ENCODE measurements around the gene ASTL.

The ASTL gene

GRCh38 chr2:96111257-96111640 lies 27.1 kb downstream of the ASTL start:
- no peak for DNase-seq

GRCh38 chr2:96110621-96111256 lies 27.6 kb downstream of the ASTL start:
- DNase-seq: no peak

- DNase-seq: no peak
These were observed 28.3 kb downstream of the ASTL start for GRCh38 chr2:96109931-96110511.

GRCh38 chr2:96109361-96109680 lies 29.0 kb downstream of the ASTL start:
- no peak for DNase-seq

GRCh38 chr2:96108541-96109360 lies 29.6 kb downstream of the ASTL start:
- DNase-seq: no peak

GRCh38 chr2:96108151-96108540 lies 30.2 kb downstream of the ASTL start:
- no peak for DNase-seq

GRCh38 chr2:96107708-96108065 lies 30.6 kb downstream of the ASTL start:
- no peak for DNase-seq

GRCh38 chr2:96106991-96107707 lies 31.2 kb downstream of the ASTL start:
- DNase-seq: no peak

GRCh38 chr2:96105994-96106715 lies 32.1 kb downstream of the ASTL start:
- no peak for DNase-seq

- DNase-seq: no peak
These were observed 33.0 kb downstream of the ASTL start for GRCh38 chr2:96105152-96105915.

- no peak for DNase-seq
These were observed 33.8 kb downstream of the ASTL start for GRCh38 chr2:96104487-96104861.

- no peak for DNase-seq
These were observed 34.4 kb downstream of the ASTL start for GRCh38 chr2:96103761-96104486.

GRCh38 chr2:96103187-96103601 lies 35.1 kb downstream of the ASTL start:
- no peak for DNase-seq

- DNase-seq: no peak
These were observed 35.6 kb downstream of the ASTL start for GRCh38 chr2:96102596-96103186.

- DNase-seq: no peak
These were observed 37.4 kb downstream of the ASTL start for GRCh38 chr2:96100893-96101304.

GRCh38 chr2:96099861-96100798 lies 38.2 kb downstream of the ASTL start:
- DNase-seq: no peak

- DNase-seq: no peak
These were observed 39.3 kb downstream of the ASTL start for GRCh38 chr2:96098900-96099590.

GRCh38 chr2:96097951-96098823 lies 40.1 kb downstream of the ASTL start:
- DNase-seq: no peak

Measured in NCI-H1930 (cell line).